Mucosa of descending colon (tissue), 3 donors: Measurements from ENCODE around the gene FAM53B. TPM values are rescaled to one million over a fixed set of nuclear protein-coding genes. Genes with fewer than 3 reads are reported as not detected.

Experiments
- ATAC-seq: fragments of 200-7000 bp; cut with Tn5 transposase; one replicate; pipeline ENCODE4 v1.9.1; 2020; ENCODE audit warnings: mild to moderate bottlenecking, moderate library complexity
- DNase-seq, 3 donors: peaks; one replicate each; pipeline ENCODE4 v3.0.0-alpha.2; 2020
- H3K36me3 ChIP-seq: fragments of 200-600 bp; one replicate; pipeline ENCODE4 v1.8.0; 2021; ENCODE audit warnings: low read depth, mild to moderate bottlenecking
- H3K4me1 ChIP-seq: fragments of 200-600 bp; one replicate; pipeline ENCODE4 v1.8.0; 2021; ENCODE audit warnings: low read depth, mild to moderate bottlenecking
- H3K4me3 ChIP-seq: fragments of 200-600 bp; one replicate; pipeline ENCODE4 v1.8.0; 2021; ENCODE audit warnings: mild to moderate bottlenecking
- H3K9me3 ChIP-seq: fragments of 200-600 bp; one replicate; pipeline ENCODE4 v1.8.0; 2021; ENCODE audit warnings: mild to moderate bottlenecking
- CTCF ChIP-seq: fragments of 200-600 bp; IDR thresholded peaks from one replicate; pipeline ENCODE4 v1.8.0; 2022; ENCODE audit warnings: antibody characterized with exemption, mild to moderate bottlenecking
- intact Hi-C, 2 donors: fragments of 100-400 bp; cut with DNase I in 1 of 2; cut with micrococcal nuclease in 1 of 2; formaldehyde crosslinking; loops; one replicate each; pipeline versions ENCODE4 v1.11.0 to v1.11.1; 2022; cut with DNase I, micrococcal nuclease
- total RNA-seq, 3 donors: library from RNA; stranded (reverse); fragmentation: NEBNext Ultra II Directional in 2 of 3; extraction: Animal tissue kit (Norgen Biotek cat#: 25700) in 2 of 3; gene quantifications; one replicate each; pipeline versions ENCODE4 v1.2.1 to v1.2.4, GENCODE V29; 2021 to 2023
- donor health status: DM: no; HTN: no; CAD: no; lungs with moderate emphysema.
- donor health status: DM: no; HTN: no; CAD: no.
- donor health status: DM: no; HTN: yes; CAD: no.

The FAM53B gene
- total RNA-seq, 3 donors from 2014 or later = 37.2 to 48.0 (median 44.2) TPM

GRCh38 chr10:124711145-124711544 lies 33.0 kb downstream of the FAM53B start:
- no peak overlapping the region for H3K4me3 ChIP-seq
- DNase-seq (no peak), ATAC-seq (no peak)
- H3K4me1 ChIP-seq = peaks cover 59% of the 10 kb centered on the region
- H3K9me3 ChIP-seq = no peaks in the 10 kb centered on the region
- intact Hi-C loops = no loop called here
- TF ChIP-seq CTCF = no peak
- no peaks in the 10 kb centered on the region for H3K36me3 ChIP-seq

GRCh38 chr10:124710266-124710881 lies 33.8 kb downstream of the FAM53B start:
- intact Hi-C loops = no loop called here
- no peak for TF ChIP-seq CTCF
- Histone ChIP-seq H3K4me1 (peaks cover 59% of the 10 kb centered on the region), H3K9me3 (no peaks in the 10 kb centered on the region), H3K4me3 (no peak overlapping the region), H3K36me3 (no peaks in the 10 kb centered on the region)
- peak in 1 of 3 donors; percentile 43 for DNase-seq
- ATAC-seq = no peak

GRCh38 chr10:124709861-124710260 lies 34.3 kb downstream of the FAM53B start:
- no peak overlapping the region for H3K4me3 ChIP-seq
- no peaks in the 10 kb centered on the region for H3K36me3 ChIP-seq
- ATAC-seq (peak; percentile 90), DNase-seq (peak; percentile 85 to 89 (median 87))
- no peak for TF ChIP-seq CTCF
- peaks cover 59% of the 10 kb centered on the region for H3K4me1 ChIP-seq
- intact Hi-C loops = no loop called here
- no peaks in the 10 kb centered on the region for H3K9me3 ChIP-seq

- Histone ChIP-seq H3K36me3 (no peaks in the 10 kb centered on the region), H3K4me3 (no peak overlapping the region), H3K9me3 (no peaks in the 10 kb centered on the region), H3K4me1 (peaks cover 55% of the 10 kb centered on the region)
- ATAC-seq (peak; percentile 15), DNase-seq (peak in 1 of 3 donors; percentile 44)
- intact Hi-C loops = no loop called here
- TF ChIP-seq CTCF = no peak
Measured at GRCh38 chr10:124708922-124709520, 35.2 kb downstream of the FAM53B start.

GRCh38 chr10:124708246-124708779 lies 35.9 kb downstream of the FAM53B start:
- peak; percentile 48 to 54 (median 49) for DNase-seq
- intact Hi-C loops = no loop called here
- Histone ChIP-seq H3K4me1 (peaks cover 57% of the 10 kb centered on the region), H3K9me3 (no peaks in the 10 kb centered on the region), H3K4me3 (no peak overlapping the region), H3K36me3 (no peaks in the 10 kb centered on the region)
- ATAC-seq = peak; percentile 38
- TF ChIP-seq CTCF = no peak
